Body of pancreas (tissue), 4 donors: Measurements from ENCODE around the gene PSME4. TPM values are rescaled to one million over a fixed set of nuclear protein-coding genes. Genes with fewer than 3 reads are reported as not detected.
"Not testable (repeated sequence)": the region's sequence is repeated elsewhere in the genome, so short reads cannot be mapped to it uniquely, and the experiment has no call there.

Source experiments
- ATAC-seq: fragments of 150-250 bp; one replicate; pipeline ENCODE4 v1.9.1; 2016
- DNase-seq, 4 donors: peaks; one replicate each; pipeline ENCODE4 v3.0.0-alpha.2; 2019
- H3K27ac ChIP-seq, 4 donors: fragments of 200-600 bp; sonication (generic); 1 replicate in 3 of 4; 2 replicates in 1 of 4; pipeline versions ENCODE4 v1.5.1 to v1.6.1; 2016 to 2019; ENCODE audit warnings: mild to moderate bottlenecking in 1 of 4, mixed read lengths in 1 of 4, moderate library complexity in 1 of 4
- H3K27me3 ChIP-seq, 2 donors: fragments of 200-600 bp; sonication (generic); one replicate each; pipeline ENCODE4 v1.6.0; 2016; ENCODE audit warnings: mild to moderate bottlenecking in 1 of 2
- H3K36me3 ChIP-seq, 2 donors: fragments of 200-600 bp; sonication (generic); replicated peaks in 1 of 2; 2 replicates each; pipeline ENCODE4 v1.5.1; 2016; ENCODE audit warnings: low read depth in 2 of 2; ENCODE audit not compliant: insufficient read depth in 1 of 2
- H3K4me1 ChIP-seq: fragments of 200-600 bp; sonication (generic); one replicate; pipeline ENCODE4 v1.6.0; 2016
- H3K4me3 ChIP-seq, 2 donors: fragments of 200-600 bp; sonication (generic); 1 replicate in 1 of 2; 2 replicates in 1 of 2; pipeline ENCODE4 v1.5.1; 2016 to 2019
- H3K9me3 ChIP-seq, 3 donors: fragments of 200-600 bp; sonication (generic); 1 replicate in 2 of 3; 2 replicates in 1 of 3; pipeline ENCODE4 v1.5.1; 2016
- POLR2A ChIP-seq, 3 donors: fragments of 450-650 bp; IDR thresholded peaks; one replicate each; pipeline ENCODE4 v1.6.1; 2016; ENCODE audit warnings: antibody characterized with exemption in 3 of 3, mild to moderate bottlenecking in 2 of 3
- WGBS, 2 donors: methylation state at CpG; one replicate each; pipeline ENCODE4 v1.1.5; 2017; 5-methylcytosine and 5-hydroxymethylcytosine counted together
- intact Hi-C: fragments of 100-400 bp; cut with DNase I; formaldehyde crosslinking; loops from one replicate; pipeline ENCODE4 v1.15.1; 2023
- total RNA-seq, 2 donors: library from RNA; depleted of rRNA; stranded (reverse); fragments of >200 nt; gene quantifications; one replicate each; pipeline ENCODE4 v1.1.0, GENCODE V29; 2016
- TF ChIP-seq, protein P1 (sequence below), 7 experiments: fragments of 450-650 bp in 4 of 7; fragments of 200-600 bp in 3 of 7; sonication (generic) in 3 of 7; IDR thresholded peaks; one replicate each; pipeline ENCODE4 v1.5.1; 2016 to 2019; ENCODE audit warnings: antibody characterized with exemption in 7 of 7

The PSME4 gene
- total RNA-seq, 2 donors from 2014 or later = 19.1 to 28.0 TPM

DNA sequence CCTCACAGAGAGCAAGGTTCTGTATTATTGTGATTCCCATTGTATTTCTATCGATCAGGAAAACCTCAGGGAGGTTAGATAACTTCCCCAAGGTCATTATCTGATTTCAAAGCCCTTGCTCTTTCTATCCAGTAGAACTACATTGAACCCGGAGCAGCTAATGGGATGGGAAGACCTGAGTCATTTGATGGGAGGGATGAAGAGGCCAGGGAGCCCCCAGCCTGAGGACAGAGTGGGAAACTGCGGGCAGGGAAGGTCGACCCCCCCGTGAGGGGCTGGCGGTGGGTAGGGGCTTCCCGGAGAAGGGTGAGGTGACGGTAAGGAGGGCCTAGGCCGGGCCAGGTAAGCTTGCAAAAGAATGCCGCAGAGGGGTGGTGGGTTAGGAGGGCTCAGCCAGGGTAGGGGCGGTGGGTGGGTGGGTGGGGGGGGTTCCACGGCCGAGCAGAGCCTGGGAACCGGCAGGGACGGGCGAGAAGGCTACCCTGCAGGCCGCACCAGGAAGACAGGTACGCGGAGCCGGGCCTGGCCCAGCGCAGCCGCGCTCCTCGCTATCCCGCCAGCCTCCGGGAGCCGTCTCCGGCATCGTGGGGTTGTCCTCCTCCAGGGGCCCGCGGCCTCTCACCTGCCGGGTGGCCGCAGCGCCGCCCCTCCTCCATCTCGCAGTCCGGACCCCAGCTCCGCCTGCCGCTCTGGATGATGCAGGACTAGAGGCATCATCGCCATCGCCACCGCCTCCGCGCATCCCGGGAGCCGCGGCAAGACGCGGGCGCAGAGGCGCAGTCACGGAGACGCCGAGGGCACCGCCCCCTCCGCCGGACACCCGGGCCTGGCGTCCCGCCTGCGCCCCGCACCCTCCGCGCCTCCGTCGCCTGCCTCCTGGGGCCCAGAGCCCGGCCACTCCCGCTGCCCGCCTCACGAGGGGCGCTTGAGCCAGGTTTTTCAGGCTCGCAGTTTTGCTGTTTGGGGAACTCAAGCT, 111.3 kb downstream of the PSME4 start, which contains the start of gene GPR75:
Gene GPR75 (minus strand): TSS at position 762 of the 976 bp plus-strand sequence. CDS start 5,211 bp downstream, outside the sequence.
- DNase-seq = peak; percentile 37 to 64 (median 47)
- H3K4me3 ChIP-seq = no peak within 1 kb of the TSS
- intact Hi-C loops = no loop called here
- no peaks in the 10 kb centered on the region for H3K36me3 ChIP-seq
- no peaks in the 10 kb centered on the region for H3K27me3 ChIP-seq
- no peaks in the 10 kb centered on the region for H3K9me3 ChIP-seq
- H3K27ac ChIP-seq = peak within 1 kb of the TSS; percentile 42 to 74 (median 63)
- no peaks in the 10 kb centered on the region for H3K4me1 ChIP-seq
- WGBS, 2 donors = 39 to 50% methylated on average over 34 to 63 of the region's 72 CpGs
- TF ChIP-seq, protein P1, sequence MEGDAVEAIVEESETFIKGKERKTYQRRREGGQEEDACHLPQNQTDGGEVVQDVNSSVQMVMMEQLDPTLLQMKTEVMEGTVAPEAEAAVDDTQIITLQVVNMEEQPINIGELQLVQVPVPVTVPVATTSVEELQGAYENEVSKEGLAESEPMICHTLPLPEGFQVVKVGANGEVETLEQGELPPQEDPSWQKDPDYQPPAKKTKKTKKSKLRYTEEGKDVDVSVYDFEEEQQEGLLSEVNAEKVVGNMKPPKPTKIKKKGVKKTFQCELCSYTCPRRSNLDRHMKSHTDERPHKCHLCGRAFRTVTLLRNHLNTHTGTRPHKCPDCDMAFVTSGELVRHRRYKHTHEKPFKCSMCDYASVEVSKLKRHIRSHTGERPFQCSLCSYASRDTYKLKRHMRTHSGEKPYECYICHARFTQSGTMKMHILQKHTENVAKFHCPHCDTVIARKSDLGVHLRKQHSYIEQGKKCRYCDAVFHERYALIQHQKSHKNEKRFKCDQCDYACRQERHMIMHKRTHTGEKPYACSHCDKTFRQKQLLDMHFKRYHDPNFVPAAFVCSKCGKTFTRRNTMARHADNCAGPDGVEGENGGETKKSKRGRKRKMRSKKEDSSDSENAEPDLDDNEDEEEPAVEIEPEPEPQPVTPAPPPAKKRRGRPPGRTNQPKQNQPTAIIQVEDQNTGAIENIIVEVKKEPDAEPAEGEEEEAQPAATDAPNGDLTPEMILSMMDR (IDR thresholded peaks at IDR 0.05) = peak in 2 of 7 experiments; percentile 10 to 12
- peak; percentile 14 to 41 (median 30) for TF ChIP-seq POLR2A (IDR thresholded peaks at IDR 0.05)
- peak; percentile 89 for ATAC-seq

DNA sequence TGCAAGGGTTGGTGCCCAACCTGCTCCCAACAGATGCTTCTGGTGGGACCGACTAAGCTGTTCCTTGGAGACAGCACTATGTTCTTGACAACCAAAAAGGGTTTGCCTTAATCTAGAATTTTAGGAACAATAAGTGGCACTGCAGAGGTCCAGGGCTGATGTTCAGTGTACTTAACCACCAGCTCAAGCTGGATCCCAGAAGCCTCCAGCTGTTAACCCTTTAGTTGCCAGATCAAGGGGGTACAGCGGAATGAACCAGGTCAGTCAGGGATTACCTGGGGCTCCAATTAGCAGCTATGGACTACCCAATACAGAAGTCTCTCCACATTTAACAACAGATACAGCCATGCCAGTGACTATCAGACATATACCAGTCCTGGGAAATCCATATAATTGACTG, 114.5 kb downstream of the PSME4 start:
- no peaks in the 10 kb centered on the region for H3K9me3 ChIP-seq
- no peaks in the 10 kb centered on the region for H3K27me3 ChIP-seq
- no peak for TF ChIP-seq POLR2A (IDR thresholded peaks at IDR 0.05)
- TF ChIP-seq, protein P1 (IDR thresholded peaks at IDR 0.05) = no peak
- ATAC-seq = no peak
- H3K27ac ChIP-seq = no peak overlapping the region
- no peak overlapping the region for H3K4me3 ChIP-seq
- 86 to 90% methylated on average over 2 of the region's 2 CpGs for WGBS, 2 donors
- no peaks in the 10 kb centered on the region for H3K4me1 ChIP-seq
- no peaks in the 10 kb centered on the region for H3K36me3 ChIP-seq
- no peak for DNase-seq
- intact Hi-C loops = no loop called here

DNA sequence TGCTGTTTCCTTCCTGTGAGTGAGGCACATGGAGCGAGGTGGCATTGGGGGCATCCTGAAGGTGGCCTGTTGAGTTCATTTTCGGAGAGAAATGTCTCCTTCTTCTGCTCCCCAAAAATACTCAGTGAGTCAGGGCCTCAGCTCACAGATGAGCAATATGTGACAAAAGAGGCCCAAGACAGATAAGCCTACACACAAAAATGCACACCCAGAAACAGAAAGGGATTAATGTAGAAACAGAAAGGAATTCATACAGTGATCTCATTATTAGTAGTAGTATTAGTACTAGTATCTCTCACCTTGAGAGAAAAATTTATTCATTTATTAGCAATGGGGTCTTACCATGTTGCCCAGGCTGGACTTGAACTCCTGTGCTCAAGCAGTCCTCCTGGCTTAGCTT, 116.1 kb downstream of the PSME4 start:
- Histone ChIP-seq H3K9me3 (no peaks in the 10 kb centered on the region), H3K36me3 (no peaks in the 10 kb centered on the region), H3K27me3 (no peaks in the 10 kb centered on the region), H3K4me1 (no peaks in the 10 kb centered on the region), H3K4me3 (no peak overlapping the region), H3K27ac (no peak overlapping the region)
- no peak for ATAC-seq
- TF ChIP-seq, protein P1 (IDR thresholded peaks at IDR 0.05) = no peak
- TF ChIP-seq POLR2A (IDR thresholded peaks at IDR 0.05) = no peak
- 86 to 91% methylated on average over 2 of the region's 2 CpGs for WGBS, 2 donors
- DNase-seq = no peak
- intact Hi-C loops = no loop called here

DNA sequence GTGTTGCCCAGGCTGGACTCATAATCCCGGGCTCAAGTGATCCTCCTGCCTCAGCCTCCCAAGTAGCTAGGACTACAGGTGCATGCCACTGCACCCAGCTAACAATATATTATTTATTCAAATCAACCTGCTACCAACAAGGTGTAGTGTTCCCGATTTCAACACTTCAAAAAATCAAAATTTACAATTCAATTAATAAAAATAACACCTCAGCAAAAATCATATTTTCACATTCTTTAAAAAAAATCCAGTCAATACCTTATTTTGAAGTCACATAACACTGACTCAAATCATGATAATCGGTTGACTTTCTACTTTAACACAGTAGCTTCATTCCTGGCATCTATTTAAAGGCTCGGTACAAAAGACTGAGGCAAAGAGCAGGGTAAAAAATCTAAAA, 118.3 kb downstream of the PSME4 start:
- intact Hi-C loops = no loop called here
- 93 to 95% methylated on average over 4 of the region's 4 CpGs for WGBS, 2 donors
- TF ChIP-seq, protein P1 (IDR thresholded peaks at IDR 0.05) = no peak
- no peak for TF ChIP-seq POLR2A (IDR thresholded peaks at IDR 0.05)

DNA sequence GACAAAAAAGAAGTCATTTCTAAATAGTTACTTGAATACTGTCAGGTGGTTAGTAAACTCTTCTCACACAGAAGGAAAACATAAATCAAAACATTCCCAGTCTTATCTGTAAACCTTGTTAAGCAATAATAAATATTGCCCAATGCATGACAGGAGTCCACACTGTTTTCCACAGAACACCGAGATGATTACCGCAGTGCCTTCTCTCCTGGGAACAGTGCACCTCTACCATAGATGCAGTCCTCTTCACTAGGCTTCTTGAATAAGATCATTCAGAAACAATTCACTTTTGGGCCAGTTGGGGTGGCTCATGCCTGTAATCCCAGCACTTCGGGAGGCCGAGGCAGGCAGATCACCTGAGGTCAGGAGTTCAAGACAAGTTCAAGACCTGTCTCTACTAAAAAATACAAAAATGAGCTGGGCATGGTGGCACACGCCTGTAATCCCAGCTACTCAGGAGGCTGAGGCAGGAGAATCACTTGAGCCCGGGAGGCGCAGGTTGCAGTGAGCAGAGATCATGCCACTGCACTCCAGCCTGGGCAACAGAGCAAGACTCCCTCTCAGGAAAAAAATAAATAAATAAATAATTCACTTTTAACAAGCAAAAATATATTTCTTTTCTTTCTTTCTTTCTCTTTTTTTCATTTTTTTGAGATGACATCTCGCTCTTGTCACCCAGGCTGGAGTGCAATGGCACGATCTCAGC, 119.6 kb downstream of the PSME4 start:
- H3K27me3 ChIP-seq, DNase-seq, H3K36me3 ChIP-seq, intact Hi-C loops, H3K4me3 ChIP-seq, H3K9me3 ChIP-seq, H3K4me1 ChIP-seq: not testable (repeated sequence)
- peak overlapping the region in 1 of 4 donors; percentile 6 for H3K27ac ChIP-seq
- 66 to 71% methylated on average over 8 to 9 of the region's 9 CpGs for WGBS, 2 donors
- peak; percentile 55 for ATAC-seq

More for the DNA sequence above, 118.3 kb downstream of the PSME4 start:
- Histone ChIP-seq H3K36me3 (no peaks in the 10 kb centered on the region), H3K27ac (no peak overlapping the region), H3K9me3 (no peaks in the 10 kb centered on the region), H3K4me3 (no peak overlapping the region), H3K4me1 (no peaks in the 10 kb centered on the region), H3K27me3 (no peaks in the 10 kb centered on the region)
- ATAC-seq (no peak), DNase-seq (no peak)
